ENCODE measurements around the gene WDFY1. TPM values are rescaled to one million over a fixed set of nuclear protein-coding genes. Genes with fewer than 3 reads are reported as not detected.

WDFY1 gene
- total and polyA plus RNA-seq, 9 of the 15 experiments (the other 6 are each of a cell fraction or from before 2014, with no cell fraction given) = 5.4 to 27.6 (median 17.5) TPM

DNA sequence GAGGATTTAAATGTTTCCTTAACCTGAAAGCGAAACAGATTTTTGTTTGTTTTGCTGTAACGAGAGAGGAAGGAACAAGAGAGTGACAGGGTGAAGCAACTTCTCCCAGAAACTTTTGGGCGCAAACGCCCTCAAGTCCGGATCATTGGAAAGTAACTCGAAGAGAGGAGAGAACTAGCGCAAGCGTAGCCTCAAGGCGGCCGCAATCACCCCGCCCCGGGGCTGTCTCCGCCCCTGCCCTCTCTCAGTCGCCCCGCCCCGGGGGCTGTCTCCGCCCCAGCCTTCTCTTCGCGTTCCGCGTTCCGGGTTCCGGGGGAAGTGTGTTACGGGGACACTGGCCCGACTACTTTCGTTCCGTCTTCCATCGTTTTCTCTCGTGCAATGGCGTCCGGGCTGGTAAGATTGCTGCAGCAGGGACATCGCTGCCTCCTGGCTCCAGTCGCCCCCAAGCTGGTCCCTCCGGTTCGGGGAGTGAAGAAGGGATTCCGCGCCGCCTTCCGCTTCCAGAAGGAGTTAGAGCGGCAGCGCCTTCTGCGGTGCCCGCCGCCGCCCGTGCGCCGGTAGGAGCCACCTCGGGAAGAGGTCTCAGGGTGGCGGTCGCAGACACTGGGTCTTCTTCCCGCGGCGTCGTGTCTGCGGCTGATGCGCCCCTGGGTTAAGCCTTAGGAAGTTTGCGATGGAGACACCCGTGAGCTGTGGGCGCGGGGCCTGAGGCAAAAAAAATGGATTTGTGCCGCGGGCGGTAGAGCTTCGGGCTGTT lies 12.1 kb upstream of the WDFY1 start, which contains the start of gene MRPL44:
TSS of gene MRPL44 (plus strand) at position 372 of the 760 bp plus-strand sequence. CDS start at position 382, 10 bp downstream.
- Histone ChIP-seq H2AFZ (ENCODE audit: low read depth, low read length) (peak within 1 kb of the TSS; percentile 98), H3K27ac (ENCODE audit: extremely low read depth, low read depth, low read length) (peak within 1 kb of the TSS; percentile 84), H3K4me1 (replicated peaks in 1 of 2; ENCODE audit: control insufficient read depth in 2 of 2, insufficient read depth in 2 of 2, low read length in 2 of 2) (peaks cover 0 to 6% of the 10 kb centered on the region in 2 experiments; a peak in 2 of 5 replicates), H3K9me1 (ENCODE audit: control insufficient read depth, insufficient read depth, low read length) (no peaks in the 10 kb centered on the region), H3K4me2 (ENCODE audit: insufficient read depth, low read length) (peak within 1 kb of the TSS; percentile 87), H4K20me1 (replicated peaks; ENCODE audit: control insufficient read depth, insufficient read depth, low read length) (no peaks in the 10 kb centered on the region; the same call in 1 of the 2 replicates), H3K79me2 (ENCODE audit: control insufficient read depth, insufficient read depth, low read length) (peaks cover 50% of the 10 kb centered on the region), H3K9ac (ENCODE audit: insufficient read depth in 1 of 2, low read depth in 2 of 2, low read length in 2 of 2) (peak within 1 kb of the TSS; percentile 89 to 98), H3K9me3 (replicated peaks; ENCODE audit: control insufficient read depth, insufficient read depth, low read depth, low read length) (no peaks in the 10 kb centered on the region), H3K27me3 (ENCODE audit: control insufficient read depth in 2 of 2, insufficient read depth in 2 of 2, low read length in 2 of 2) (no peaks in the 10 kb centered on the region), H3K36me3 (ENCODE audit: control insufficient read depth, insufficient read depth, low read length) (peaks cover 31% of the 10 kb centered on the region), H3K4me3 (peak within 1 kb of the TSS; percentile 86)
- DNase-seq (ENCODE audit: extremely low read depth in 1 of 4, low spot score in 3 of 4) = peak; percentile 85 to 93 (median 88)
- ChIA-PET POLR2A (interaction anchor here (0.7 to 1.2 kb wide), 2 partner anchors 12 to 13 kb away, joined by 3 to 4 read pairs; partner anchors contain the start of gene WDFY1), CTCF (ENCODE audit: low intra/inter-chr PET ratio) (no interaction called here)
- under 1% methylated on average over 32 of the region's 65 CpGs for WGBS (ENCODE audit: insufficient coverage, low coverage, missing lambda C conversion rate)
- ATAC-seq = peak; percentile 99
- in situ Hi-C loops (cut with MboI) (no loop called here), intact Hi-C loops (cut with micrococcal nuclease) (loop anchor here (1.0 kb wide), 1 partner anchor 12 kb away; the partner anchor contains the start of gene WDFY1)
- BruUV-seq (replicated peaks) = no TSS peak
- peak; percentile 79 for FAIRE-seq
- TF ChIP-seq KLF1 (tag; IDR thresholded peaks at IDR 0.05) (no peak), DNMT1 (IDR thresholded peaks at IDR 0.05) (no peak), FOXA3 (CRISPR knock-in tag; conservative IDR thresholded peaks at IDR 0.05 in 1 of 2, IDR thresholded peaks at IDR 0.05 in 1 of 2) (no peak), GATAD2A (IDR thresholded peaks at IDR 0.05) (no peak), ZFP30 (CRISPR knock-in tag; IDR thresholded peaks at IDR 0.05; ENCODE audit: borderline replicate concordance) (no peak), HDAC6 (IDR thresholded peaks at IDR 0.05; ENCODE audit: low read depth, low read length) (no peak), MEF2A (IDR thresholded peaks at IDR 0.05; ENCODE audit: control insufficient read depth, low read depth, low read length) (peak; percentile 22; the same call in 1 of the 2 replicates), NR2C1 (IDR thresholded peaks at IDR 0.05) (peak; percentile 56), NR2C1 (tag; IDR thresholded peaks at IDR 0.05) (peak; percentile 72), CBFA2T2 (conservative IDR thresholded peaks at IDR 0.05) (no peak), SRSF9 (IDR thresholded peaks at IDR 0.05; ENCODE audit: borderline replicate concordance, low read depth, low read length) (no peak), ETS2 (tag; IDR thresholded peaks at IDR 0.05; ENCODE audit: borderline replicate concordance, poor library complexity, severe bottlenecking) (no peak), ASH1L (IDR thresholded peaks at IDR 0.05; ENCODE audit: borderline replicate concordance, low read depth, partially characterized antibody) (no peak), XRCC3 (IDR thresholded peaks at IDR 0.05) (no peak), EWSR1 (IDR thresholded peaks at IDR 0.05; ENCODE audit: borderline replicate concordance, low read depth, partially characterized antibody) (no peak)
- TF ChIP-seq, protein P1, sequence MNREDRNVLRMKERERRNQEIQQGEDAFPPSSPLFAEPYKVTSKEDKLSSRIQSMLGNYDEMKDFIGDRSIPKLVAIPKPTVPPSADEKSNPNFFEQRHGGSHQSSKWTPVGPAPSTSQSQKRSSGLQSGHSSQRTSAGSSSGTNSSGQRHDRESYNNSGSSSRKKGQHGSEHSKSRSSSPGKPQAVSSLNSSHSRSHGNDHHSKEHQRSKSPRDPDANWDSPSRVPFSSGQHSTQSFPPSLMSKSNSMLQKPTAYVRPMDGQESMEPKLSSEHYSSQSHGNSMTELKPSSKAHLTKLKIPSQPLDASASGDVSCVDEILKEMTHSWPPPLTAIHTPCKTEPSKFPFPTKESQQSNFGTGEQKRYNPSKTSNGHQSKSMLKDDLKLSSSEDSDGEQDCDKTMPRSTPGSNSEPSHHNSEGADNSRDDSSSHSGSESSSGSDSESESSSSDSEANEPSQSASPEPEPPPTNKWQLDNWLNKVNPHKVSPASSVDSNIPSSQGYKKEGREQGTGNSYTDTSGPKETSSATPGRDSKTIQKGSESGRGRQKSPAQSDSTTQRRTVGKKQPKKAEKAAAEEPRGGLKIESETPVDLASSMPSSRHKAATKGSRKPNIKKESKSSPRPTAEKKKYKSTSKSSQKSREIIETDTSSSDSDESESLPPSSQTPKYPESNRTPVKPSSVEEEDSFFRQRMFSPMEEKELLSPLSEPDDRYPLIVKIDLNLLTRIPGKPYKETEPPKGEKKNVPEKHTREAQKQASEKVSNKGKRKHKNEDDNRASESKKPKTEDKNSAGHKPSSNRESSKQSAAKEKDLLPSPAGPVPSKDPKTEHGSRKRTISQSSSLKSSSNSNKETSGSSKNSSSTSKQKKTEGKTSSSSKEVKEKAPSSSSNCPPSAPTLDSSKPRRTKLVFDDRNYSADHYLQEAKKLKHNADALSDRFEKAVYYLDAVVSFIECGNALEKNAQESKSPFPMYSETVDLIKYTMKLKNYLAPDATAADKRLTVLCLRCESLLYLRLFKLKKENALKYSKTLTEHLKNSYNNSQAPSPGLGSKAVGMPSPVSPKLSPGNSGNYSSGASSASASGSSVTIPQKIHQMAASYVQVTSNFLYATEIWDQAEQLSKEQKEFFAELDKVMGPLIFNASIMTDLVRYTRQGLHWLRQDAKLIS (CRISPR knock-in tag; IDR thresholded peaks at IDR 0.05) = no peak
- TF ChIP-seq, protein P2, sequence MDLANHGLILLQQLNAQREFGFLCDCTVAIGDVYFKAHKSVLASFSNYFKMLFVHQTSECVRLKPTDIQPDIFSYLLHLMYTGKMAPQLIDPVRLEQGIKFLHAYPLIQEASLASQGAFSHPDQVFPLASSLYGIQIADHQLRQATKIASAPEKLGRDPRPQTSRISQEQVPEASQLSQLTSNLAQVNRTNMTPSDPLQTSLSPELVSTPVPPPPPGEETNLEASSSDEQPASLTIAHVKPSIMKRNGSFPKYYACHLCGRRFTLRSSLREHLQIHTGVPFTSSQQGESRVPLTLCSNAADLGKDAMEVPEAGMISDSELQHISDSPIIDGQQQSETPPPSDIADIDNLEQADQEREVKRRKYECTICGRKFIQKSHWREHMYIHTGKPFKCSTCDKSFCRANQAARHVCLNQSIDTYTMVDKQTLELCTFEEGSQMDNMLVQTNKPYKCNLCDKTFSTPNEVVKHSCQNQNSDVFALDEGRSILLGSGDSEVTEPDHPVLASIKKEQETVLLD (IDR thresholded peaks at IDR 0.05) = peak; percentile 36; the same call in 1 of the 2 replicates

All from K562 (cell line).